SK-N-SH (cell line): Measurements from ENCODE around the gene RPGRIP1L. TPM values are rescaled to one million over a fixed set of nuclear protein-coding genes. Genes with fewer than 3 reads are reported as not detected.

Experiments used
- CTCF ChIA-PET: fragments of 300-600, 350-600 bp; formaldehyde crosslinking; extraction: SDS; loops from one replicate; lab custom pipeline; 2021; lab: Yijun Ruan, JAX
- POLR2A ChIA-PET: fragments of 350-600 bp; sonication (Branson Sonifier 250); formaldehyde crosslinking; extraction: SDS; loops from one replicate; lab custom pipeline; 2020; ENCODE audit warnings: antibody characterized with exemption, inconsistent platforms; lab: Yijun Ruan, JAX
- DNase-seq: peaks from one replicate; pipeline ENCODE4 v3.0.0; 2012
- H2AFZ ChIP-seq: fragments of 200-600 bp; sonication (generic); 2 replicates; pipeline ENCODE4 v1.8.1; 2016; ENCODE audit warnings: antibody characterized with exemption, mild to moderate bottlenecking, low read depth
- H3F3A ChIP-seq: fragments of 200-600 bp; sonication (generic); replicated peaks from 2 replicates; pipeline ENCODE3; 2016; ENCODE audit warnings: antibody characterized with exemption, mild to moderate bottlenecking; ENCODE audit not compliant: insufficient read depth
- H3K27ac ChIP-seq, 2 experiments: fragments of 200-500 bp in 1 of 2; fragments of 200-600 bp in 1 of 2; sonication (Bioruptor generic) in 1 of 2; sonication (generic), shearing (Covaris generic) in 1 of 2; 2 replicates each; pipeline versions ENCODE4 v1.5.1 to v1.6.1; 2014 to 2016; ENCODE audit warnings: low read depth in 2 of 2, inconsistent platforms in 1 of 2, low read length in 1 of 2, mild to moderate bottlenecking in 1 of 2, mixed read lengths in 1 of 2
- H3K27me3 ChIP-seq: fragments of 200-600 bp; sonication (generic), shearing (Covaris generic); 2 replicates; pipeline ENCODE4 v1.6.1; 2016; ENCODE audit warnings: mixed run types; ENCODE audit not compliant: insufficient read depth
- H3K36me3 ChIP-seq, 2 experiments: fragments of 200-500 bp in 1 of 2; fragments of 200-600 bp in 1 of 2; sonication (Bioruptor generic) in 1 of 2; sonication (generic) in 1 of 2; replicated peaks in 1 of 2; 2 replicates each; pipeline versions ENCODE3 to v1.5.1; 2014 to 2016; ENCODE audit warnings: low read length in 1 of 2, mild to moderate bottlenecking in 1 of 2; ENCODE audit not compliant: insufficient read depth in 2 of 2, control insufficient read depth in 1 of 2
- H3K4me1 ChIP-seq, 2 experiments: fragments of 200-500 bp in 1 of 2; fragments of 200-600 bp in 1 of 2; sonication (Bioruptor generic) in 1 of 2; sonication (generic), shearing (Covaris generic) in 1 of 2; 2 replicates each; pipeline versions ENCODE4 v1.5.1 to v1.6.1; 2014 to 2016; ENCODE audit warnings: low read depth in 1 of 2, low read length in 1 of 2, mixed run types in 1 of 2; ENCODE audit not compliant: insufficient read depth in 2 of 2, control insufficient read depth in 1 of 2
- H3K4me2 ChIP-seq: fragments of 200-600 bp; sonication (generic), shearing (Covaris generic); 2 replicates; pipeline ENCODE4 v1.6.1; 2017; ENCODE audit warnings: mixed run types
- H3K4me3 ChIP-seq, 2 experiments: fragments of 200-500 bp in 1 of 2; fragments of 200-600 bp in 1 of 2; sonication (Bioruptor generic) in 1 of 2; sonication (generic), shearing (Covaris generic) in 1 of 2; 2 replicates each; pipeline versions ENCODE4 v1.5.1 to v1.8.1; 2014 to 2016; ENCODE audit warnings: low read depth in 2 of 2, inconsistent platforms in 1 of 2, low read length in 1 of 2, mild to moderate bottlenecking in 1 of 2, mixed read lengths in 1 of 2, moderate library complexity in 1 of 2
- H3K79me2 ChIP-seq: fragments of 200-600 bp; sonication (generic); 2 replicates; pipeline ENCODE4 v1.8.1; 2017; ENCODE audit warnings: mild to moderate bottlenecking; ENCODE audit not compliant: insufficient read depth
- H3K9ac ChIP-seq: fragments of 200-600 bp; sonication (generic); 2 replicates; pipeline ENCODE4 v1.6.1; 2017; ENCODE audit warnings: mixed run types
- H3K9me2 ChIP-seq: fragments of 200-600 bp; sonication (generic); 2 replicates; pipeline ENCODE4 v1.6.1; 2017; ENCODE audit warnings: mixed run types
- H3K9me3 ChIP-seq: fragments of 200-600 bp; sonication (generic); 2 replicates; pipeline ENCODE4 v1.6.1; 2017; ENCODE audit warnings: mixed run types, mild to moderate bottlenecking, moderate library complexity
- H4K20me1 ChIP-seq: fragments of 200-600 bp; sonication (generic); 2 replicates; pipeline ENCODE4 v1.6.1; 2017; ENCODE audit warnings: mild to moderate bottlenecking, mixed run types; ENCODE audit not compliant: insufficient read depth
- ELF1 ChIP-seq: IDR thresholded peaks from 2 replicates; pipeline ENCODE4 v1.4.0; 2012
- EZH2phosphoT487 ChIP-seq: fragments of 200-600 bp; sonication (generic); IDR thresholded peaks from 2 replicates; pipeline ENCODE4 v1.6.1; 2017; ENCODE audit warnings: low read depth, mixed run types, mild to moderate bottlenecking, antibody characterized with exemption, moderate library complexity, borderline replicate concordance
- FOXJ3 ChIP-seq: sonication (generic); formaldehyde crosslinking; IDR thresholded peaks from 2 replicates; pipeline ENCODE4 v1.5.1; 2020; ENCODE audit warnings: mild to moderate bottlenecking, missing genetic modification reagents
- GABPA ChIP-seq: IDR thresholded peaks from 2 replicates; pipeline ENCODE4 v1.4.0; 2012; ENCODE audit warnings: low read depth, mild to moderate bottlenecking
- GATA2 ChIP-seq: sonication (generic); formaldehyde crosslinking; IDR thresholded peaks from 2 replicates; pipeline ENCODE4 v1.5.0; 2020; ENCODE audit warnings: mild to moderate bottlenecking, missing genetic modification reagents
- NFIC ChIP-seq: IDR thresholded peaks from 2 replicates; pipeline ENCODE4 v1.4.0; 2012; ENCODE audit warnings: borderline replicate concordance
- NRF1 ChIP-seq: IDR thresholded peaks from 2 replicates; pipeline ENCODE4 v1.6.1; 2012; ENCODE audit warnings: low read depth, mild to moderate bottlenecking, low read length
- RAD21 ChIP-seq: IDR thresholded peaks from 2 replicates; pipeline ENCODE4 v1.6.1; 2012; ENCODE audit warnings: mild to moderate bottlenecking, low read length
- RFX5 ChIP-seq: IDR thresholded peaks from 2 replicates; pipeline ENCODE4 v1.6.1; 2012; ENCODE audit warnings: mild to moderate bottlenecking, improper control_type of control experiment, low read length
- SMC3 ChIP-seq: IDR thresholded peaks from 2 replicates; pipeline ENCODE4 v1.6.1; 2012; ENCODE audit warnings: low read depth, low read length, improper control_type of control experiment
- TAF1 ChIP-seq: IDR thresholded peaks from 2 replicates; pipeline ENCODE4 v1.6.1; 2012; ENCODE audit warnings: low read depth, mild to moderate bottlenecking, low read length, moderate library complexity, borderline replicate concordance
- YY1 ChIP-seq: IDR thresholded peaks from 2 replicates; pipeline ENCODE4 v1.4.0; 2012; ENCODE audit warnings: low read depth, mild to moderate bottlenecking
- WGBS: methylation state at CpG from one replicate; pipeline ENCODE4 v1.1.6; 2017; ENCODE audit warnings: low lambda C conversion rate; 5-methylcytosine and 5-hydroxymethylcytosine counted together
- polyA plus RNA-seq, 3 experiments: library from polyadenylated mRNA; depleted of rRNA; stranded (reverse); fragments of >200 nt; gene quantifications; 2 replicates each; pipeline ENCODE4 v1.2.3, GENCODE V29; 2012
- TF ChIP-seq, protein P1 (sequence below): fragments of 150-350 bp; IDR thresholded peaks from 2 replicates; pipeline ENCODE4 v1.6.1; 2017; ENCODE audit warnings: antibody characterized with exemption, low read length, low read depth, borderline replicate concordance
- TF ChIP-seq, protein P2 (sequence below): IDR thresholded peaks from 2 replicates; pipeline ENCODE4; 2012
- TF ChIP-seq, protein P3 (sequence below): fragments of 150-350 bp; IDR thresholded peaks from 2 replicates; pipeline ENCODE4 v1.6.1; 2016; ENCODE audit warnings: mild to moderate bottlenecking, low read depth, low read length
- TF ChIP-seq, protein P4 (sequence below): IDR thresholded peaks from 2 replicates; pipeline ENCODE4 v1.4.0; 2012; ENCODE audit warnings: low read depth, borderline replicate concordance
- TF ChIP-seq, protein P5 (sequence below): IDR thresholded peaks from 2 replicates; pipeline ENCODE4 v1.4.0; 2012; ENCODE audit warnings: low read depth, borderline replicate concordance

Gene RPGRIP1L
- polyA plus RNA-seq, 1 of the 3 experiments (the other 2 are of a cell fraction): 5.7 TPM

DNA sequence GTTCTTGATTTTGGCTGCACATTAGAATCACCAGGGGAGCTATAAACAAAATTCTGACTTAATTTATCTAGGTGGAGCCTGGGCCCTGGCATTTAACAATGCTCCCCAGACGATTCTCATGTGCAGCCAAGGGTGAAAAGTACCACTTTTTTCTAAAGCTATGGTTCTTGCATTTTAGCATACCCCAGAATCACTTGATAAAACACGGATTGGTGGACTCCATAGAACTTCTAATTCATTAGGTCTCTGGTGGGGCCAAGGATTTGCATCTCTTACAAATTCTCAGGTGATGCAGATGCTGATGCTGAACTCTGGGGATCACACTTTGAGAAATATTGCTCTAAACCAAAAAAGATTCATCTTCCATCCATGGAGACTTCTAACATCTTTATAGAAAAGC, 74.5 kb downstream of the RPGRIP1L start:
- Histone ChIP-seq H3K27ac (no peak overlapping the region), H3K4me1 (no peaks in the 10 kb centered on the region), H2AFZ (no peak overlapping the region), H3K9me3 (no peaks in the 10 kb centered on the region), H3K36me3 (peaks cover 0 to 5% of the 10 kb centered on the region in 2 experiments), H3K9ac (no peak overlapping the region), H3K4me2 (no peak overlapping the region), H3K79me2 (no peaks in the 10 kb centered on the region), H3K4me3 (no peak overlapping the region), H3K27me3 (no peaks in the 10 kb centered on the region), H4K20me1 (no peaks in the 10 kb centered on the region), H3K9me2 (no peaks in the 10 kb centered on the region), H3F3A (no peaks in the 10 kb centered on the region)
- ChIA-PET CTCF (interaction anchor here (0.8 kb wide), 1 partner anchor 22 kb away, joined by 3 read pairs; no protein-coding TSS in a partner anchor), POLR2A (no interaction called here)
- no peak for DNase-seq
- WGBS: 63% methylated on average over 2 of the region's 2 CpGs
- TF ChIP-seq, protein P1, sequence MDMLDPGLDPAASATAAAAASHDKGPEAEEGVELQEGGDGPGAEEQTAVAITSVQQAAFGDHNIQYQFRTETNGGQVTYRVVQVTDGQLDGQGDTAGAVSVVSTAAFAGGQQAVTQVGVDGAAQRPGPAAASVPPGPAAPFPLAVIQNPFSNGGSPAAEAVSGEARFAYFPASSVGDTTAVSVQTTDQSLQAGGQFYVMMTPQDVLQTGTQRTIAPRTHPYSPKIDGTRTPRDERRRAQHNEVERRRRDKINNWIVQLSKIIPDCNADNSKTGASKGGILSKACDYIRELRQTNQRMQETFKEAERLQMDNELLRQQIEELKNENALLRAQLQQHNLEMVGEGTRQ: no peak
- TF ChIP-seq RAD21 (no peak), YY1 (no peak), NRF1 (no peak), GABPA (no peak), ELF1 (no peak), EZH2phosphoT487 (no peak), GATA2 (CRISPR knock-in tag) (no peak), NFIC (no peak), FOXJ3 (CRISPR knock-in tag) (no peak), TAF1 (no peak)
- TF ChIP-seq, protein P2, sequence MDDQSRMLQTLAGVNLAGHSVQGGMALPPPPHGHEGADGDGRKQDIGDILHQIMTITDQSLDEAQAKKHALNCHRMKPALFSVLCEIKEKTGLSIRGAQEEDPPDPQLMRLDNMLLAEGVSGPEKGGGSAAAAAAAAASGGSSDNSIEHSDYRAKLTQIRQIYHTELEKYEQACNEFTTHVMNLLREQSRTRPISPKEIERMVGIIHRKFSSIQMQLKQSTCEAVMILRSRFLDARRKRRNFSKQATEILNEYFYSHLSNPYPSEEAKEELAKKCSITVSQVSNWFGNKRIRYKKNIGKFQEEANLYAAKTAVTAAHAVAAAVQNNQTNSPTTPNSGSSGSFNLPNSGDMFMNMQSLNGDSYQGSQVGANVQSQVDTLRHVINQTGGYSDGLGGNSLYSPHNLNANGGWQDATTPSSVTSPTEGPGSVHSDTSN: no peak
- TF ChIP-seq, protein P3, sequence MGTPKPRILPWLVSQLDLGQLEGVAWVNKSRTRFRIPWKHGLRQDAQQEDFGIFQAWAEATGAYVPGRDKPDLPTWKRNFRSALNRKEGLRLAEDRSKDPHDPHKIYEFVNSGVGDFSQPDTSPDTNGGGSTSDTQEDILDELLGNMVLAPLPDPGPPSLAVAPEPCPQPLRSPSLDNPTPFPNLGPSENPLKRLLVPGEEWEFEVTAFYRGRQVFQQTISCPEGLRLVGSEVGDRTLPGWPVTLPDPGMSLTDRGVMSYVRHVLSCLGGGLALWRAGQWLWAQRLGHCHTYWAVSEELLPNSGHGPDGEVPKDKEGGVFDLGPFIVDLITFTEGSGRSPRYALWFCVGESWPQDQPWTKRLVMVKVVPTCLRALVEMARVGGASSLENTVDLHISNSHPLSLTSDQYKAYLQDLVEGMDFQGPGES: no peak

DNA sequence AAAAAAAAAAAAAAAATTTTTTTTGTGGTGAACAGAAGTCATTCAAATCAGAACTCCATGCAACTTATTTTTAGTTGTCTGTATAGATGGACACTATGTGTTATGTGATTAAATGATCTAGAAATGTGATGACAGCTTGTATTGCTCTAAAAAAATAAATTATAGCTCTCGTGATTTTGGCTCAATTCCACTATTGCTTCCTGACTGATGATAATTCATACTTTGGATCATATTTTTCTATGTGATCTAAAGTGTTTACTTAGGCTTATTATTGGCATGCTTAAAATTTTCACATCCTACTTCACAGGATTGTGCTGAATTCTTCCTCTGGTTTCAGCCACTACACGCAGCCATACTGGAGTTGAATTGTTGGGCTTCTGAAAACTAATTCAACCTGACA, 76.8 kb downstream of the RPGRIP1L start:
- ChIA-PET POLR2A (no interaction called here), CTCF (no interaction called here)
- no peaks in the 10 kb centered on the region for H3F3A ChIP-seq
- H3K79me2 ChIP-seq: no peaks in the 10 kb centered on the region
- H3K9ac ChIP-seq: no peak overlapping the region
- WGBS: 89% methylated on average over 2 of the region's 2 CpGs
- no peak overlapping the region for H3K4me2 ChIP-seq
- H3K4me3 ChIP-seq: no peak overlapping the region
- TF ChIP-seq, protein P4, sequence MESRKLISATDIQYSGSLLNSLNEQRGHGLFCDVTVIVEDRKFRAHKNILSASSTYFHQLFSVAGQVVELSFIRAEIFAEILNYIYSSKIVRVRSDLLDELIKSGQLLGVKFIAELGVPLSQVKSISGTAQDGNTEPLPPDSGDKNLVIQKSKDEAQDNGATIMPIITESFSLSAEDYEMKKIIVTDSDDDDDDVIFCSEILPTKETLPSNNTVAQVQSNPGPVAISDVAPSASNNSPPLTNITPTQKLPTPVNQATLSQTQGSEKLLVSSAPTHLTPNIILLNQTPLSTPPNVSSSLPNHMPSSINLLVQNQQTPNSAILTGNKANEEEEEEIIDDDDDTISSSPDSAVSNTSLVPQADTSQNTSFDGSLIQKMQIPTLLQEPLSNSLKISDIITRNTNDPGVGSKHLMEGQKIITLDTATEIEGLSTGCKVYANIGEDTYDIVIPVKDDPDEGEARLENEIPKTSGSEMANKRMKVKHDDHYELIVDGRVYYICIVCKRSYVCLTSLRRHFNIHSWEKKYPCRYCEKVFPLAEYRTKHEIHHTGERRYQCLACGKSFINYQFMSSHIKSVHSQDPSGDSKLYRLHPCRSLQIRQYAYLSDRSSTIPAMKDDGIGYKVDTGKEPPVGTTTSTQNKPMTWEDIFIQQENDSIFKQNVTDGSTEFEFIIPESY: no peak
- TF ChIP-seq RFX5 (no peak), YY1 (no peak), SMC3 (no peak)
- TF ChIP-seq, protein P5, sequence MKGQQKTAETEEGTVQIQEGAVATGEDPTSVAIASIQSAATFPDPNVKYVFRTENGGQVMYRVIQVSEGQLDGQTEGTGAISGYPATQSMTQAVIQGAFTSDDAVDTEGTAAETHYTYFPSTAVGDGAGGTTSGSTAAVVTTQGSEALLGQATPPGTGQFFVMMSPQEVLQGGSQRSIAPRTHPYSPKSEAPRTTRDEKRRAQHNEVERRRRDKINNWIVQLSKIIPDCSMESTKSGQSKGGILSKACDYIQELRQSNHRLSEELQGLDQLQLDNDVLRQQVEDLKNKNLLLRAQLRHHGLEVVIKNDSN: no peak
- H3K36me3 ChIP-seq: peaks cover 0 to 3% of the 10 kb centered on the region in 2 experiments
- DNase-seq: no peak
- no peaks in the 10 kb centered on the region for H3K9me3 ChIP-seq
- no peak overlapping the region for H3K27ac ChIP-seq
- H2AFZ ChIP-seq: no peak overlapping the region
- no peaks in the 10 kb centered on the region for H3K9me2 ChIP-seq
- H3K27me3 ChIP-seq: no peaks in the 10 kb centered on the region
- no peaks in the 10 kb centered on the region for H3K4me1 ChIP-seq
- H4K20me1 ChIP-seq: no peaks in the 10 kb centered on the region
